GM12874 (cell line): Measurements from ENCODE around the gene TARP.

ENCODE experiments used
- CTCF ChIP-seq: IDR thresholded peaks from 2 replicates; pipeline ENCODE4 v1.5.1; 2011; ENCODE audit warnings: low read depth, mild to moderate bottlenecking, control low read depth, low read length, moderate library complexity; ENCODE audit not compliant: insufficient read depth

Gene TARP

GRCh38 chr7:38310591-38311101 lies 37.2 kb upstream of the TARP start:
- no peak for TF ChIP-seq CTCF

- TF ChIP-seq CTCF, result no peak
Observed at GRCh38 chr7:38309555-38309954, 36.1 kb upstream of the TARP start.

- no peak for TF ChIP-seq CTCF
Observed at GRCh38 chr7:38308140-38308539, 34.7 kb upstream of the TARP start.

GRCh38 chr7:38307640-38308039 lies 34.2 kb upstream of the TARP start:
- TF ChIP-seq CTCF, result no peak

- no peak for TF ChIP-seq CTCF
Observed at GRCh38 chr7:38306914-38307313, 33.5 kb upstream of the TARP start.

- no peak for TF ChIP-seq CTCF
Observed at GRCh38 chr7:38306171-38306570, 32.7 kb upstream of the TARP start.

GRCh38 chr7:38303866-38304265 lies 30.4 kb upstream of the TARP start:
- no peak for TF ChIP-seq CTCF

- no peak for TF ChIP-seq CTCF
Observed at GRCh38 chr7:38300175-38300574, 26.7 kb upstream of the TARP start.
